Breast epithelium (tissue), 3 donors: Measurements from ENCODE around the gene NGFR.

ENCODE experiments used
- CTCF ChIP-seq, 3 donors: fragments of 450-650 bp; IDR thresholded peaks; one replicate each; pipeline ENCODE4 v1.5.1; 2016 to 2017; ENCODE audit warnings: antibody characterized with exemption in 3 of 3, mild to moderate bottlenecking in 3 of 3, moderate library complexity in 3 of 3
- POLR2A ChIP-seq: fragments of 450-650 bp; IDR thresholded peaks from one replicate; pipeline ENCODE4 v1.6.1; 2016; ENCODE audit warnings: antibody characterized with exemption, mild to moderate bottlenecking, moderate library complexity
- POLR2AphosphoS5 ChIP-seq, 3 donors: sonication (generic); formaldehyde crosslinking; IDR thresholded peaks; one replicate each; pipeline ENCODE4 v1.6.1; 2017; ENCODE audit warnings: antibody characterized with exemption in 3 of 3

GRCh38 chr17:49518346-49519078, 23.4 kb downstream of the NGFR start:
- no peak for TF ChIP-seq CTCF (IDR thresholded peaks at IDR 0.05)
- no peak for TF ChIP-seq POLR2AphosphoS5 (IDR thresholded peaks at IDR 0.05)
- TF ChIP-seq POLR2A, result no peak
